Measurements from ENCODE around the gene FANCI. TPM values are rescaled to one million over a fixed set of nuclear protein-coding genes. Genes with fewer than 3 reads are reported as not detected.

The FANCI gene
- total RNA-seq, 4 donors from 2014 or later: 5.0 to 32.3 (median 15.0) TPM

- DNase-seq: no peak
- WGBS, 2 donors: 80 to 93% methylated on average over 2 to 3 of the region's 6 CpGs
- H3K4me1 ChIP-seq: peaks cover 12 to 41% (median 13%) of the 10 kb centered on the region in 3 donors
- H3K4me3 ChIP-seq: no peak overlapping the region
- H3K27me3 ChIP-seq: no peaks in the 10 kb centered on the region
- intact Hi-C loops (cut with DNase I): no loop called here
- H3K27ac ChIP-seq: no peak overlapping the region
- H3K9me3 ChIP-seq: no peaks in the 10 kb centered on the region
- TF ChIP-seq POLR2A (IDR thresholded peaks at IDR 0.05): no peak
- TF ChIP-seq, protein P1, sequence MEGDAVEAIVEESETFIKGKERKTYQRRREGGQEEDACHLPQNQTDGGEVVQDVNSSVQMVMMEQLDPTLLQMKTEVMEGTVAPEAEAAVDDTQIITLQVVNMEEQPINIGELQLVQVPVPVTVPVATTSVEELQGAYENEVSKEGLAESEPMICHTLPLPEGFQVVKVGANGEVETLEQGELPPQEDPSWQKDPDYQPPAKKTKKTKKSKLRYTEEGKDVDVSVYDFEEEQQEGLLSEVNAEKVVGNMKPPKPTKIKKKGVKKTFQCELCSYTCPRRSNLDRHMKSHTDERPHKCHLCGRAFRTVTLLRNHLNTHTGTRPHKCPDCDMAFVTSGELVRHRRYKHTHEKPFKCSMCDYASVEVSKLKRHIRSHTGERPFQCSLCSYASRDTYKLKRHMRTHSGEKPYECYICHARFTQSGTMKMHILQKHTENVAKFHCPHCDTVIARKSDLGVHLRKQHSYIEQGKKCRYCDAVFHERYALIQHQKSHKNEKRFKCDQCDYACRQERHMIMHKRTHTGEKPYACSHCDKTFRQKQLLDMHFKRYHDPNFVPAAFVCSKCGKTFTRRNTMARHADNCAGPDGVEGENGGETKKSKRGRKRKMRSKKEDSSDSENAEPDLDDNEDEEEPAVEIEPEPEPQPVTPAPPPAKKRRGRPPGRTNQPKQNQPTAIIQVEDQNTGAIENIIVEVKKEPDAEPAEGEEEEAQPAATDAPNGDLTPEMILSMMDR (IDR thresholded peaks at IDR 0.05): no peak
- H3K36me3 ChIP-seq: peaks cover 74 to 100% (median 81%) of the 10 kb centered on the region in 3 donors
These were observed 82.5 kb downstream of the FANCI start for GRCh38 chr15:89326316-89326715.

GRCh38 chr15:89327113-89327512 lies 83.3 kb downstream of the FANCI start:
- Histone ChIP-seq H3K9me3 (no peaks in the 10 kb centered on the region), H3K27ac (no peak overlapping the region), H3K27me3 (no peaks in the 10 kb centered on the region), H3K4me1 (peaks cover 13 to 49% (median 20%) of the 10 kb centered on the region in 3 donors), H3K36me3 (peaks cover 68 to 100% (median 78%) of the 10 kb centered on the region in 3 donors), H3K4me3 (no peak overlapping the region)
- intact Hi-C loops (cut with DNase I): no loop called here
- TF ChIP-seq, protein P1 (IDR thresholded peaks at IDR 0.05): no peak
- no peak for TF ChIP-seq POLR2A (IDR thresholded peaks at IDR 0.05)
- 69 to 85% methylated on average over 2 to 4 of the region's 6 CpGs for WGBS, 2 donors
- no peak for DNase-seq

- intact Hi-C loops (cut with DNase I): no loop called here
- no peak for DNase-seq
- peaks cover 62 to 100% (median 68%) of the 10 kb centered on the region in 3 donors for H3K36me3 ChIP-seq
- TF ChIP-seq POLR2A (IDR thresholded peaks at IDR 0.05): no peak
- peak overlapping the region in 1 of 4 donors; percentile 13 for H3K27ac ChIP-seq
- H3K4me3 ChIP-seq: no peak overlapping the region
- H3K4me1 ChIP-seq: peaks cover 25 to 64% (median 35%) of the 10 kb centered on the region in 3 donors
- no peaks in the 10 kb centered on the region for H3K9me3 ChIP-seq
- no peaks in the 10 kb centered on the region for H3K27me3 ChIP-seq
- WGBS, 2 donors: 89 to 100% methylated on average over 3 to 7 of the region's 13 CpGs
These were observed 84.8 kb downstream of the FANCI start for GRCh38 chr15:89328398-89329254.

DNA sequence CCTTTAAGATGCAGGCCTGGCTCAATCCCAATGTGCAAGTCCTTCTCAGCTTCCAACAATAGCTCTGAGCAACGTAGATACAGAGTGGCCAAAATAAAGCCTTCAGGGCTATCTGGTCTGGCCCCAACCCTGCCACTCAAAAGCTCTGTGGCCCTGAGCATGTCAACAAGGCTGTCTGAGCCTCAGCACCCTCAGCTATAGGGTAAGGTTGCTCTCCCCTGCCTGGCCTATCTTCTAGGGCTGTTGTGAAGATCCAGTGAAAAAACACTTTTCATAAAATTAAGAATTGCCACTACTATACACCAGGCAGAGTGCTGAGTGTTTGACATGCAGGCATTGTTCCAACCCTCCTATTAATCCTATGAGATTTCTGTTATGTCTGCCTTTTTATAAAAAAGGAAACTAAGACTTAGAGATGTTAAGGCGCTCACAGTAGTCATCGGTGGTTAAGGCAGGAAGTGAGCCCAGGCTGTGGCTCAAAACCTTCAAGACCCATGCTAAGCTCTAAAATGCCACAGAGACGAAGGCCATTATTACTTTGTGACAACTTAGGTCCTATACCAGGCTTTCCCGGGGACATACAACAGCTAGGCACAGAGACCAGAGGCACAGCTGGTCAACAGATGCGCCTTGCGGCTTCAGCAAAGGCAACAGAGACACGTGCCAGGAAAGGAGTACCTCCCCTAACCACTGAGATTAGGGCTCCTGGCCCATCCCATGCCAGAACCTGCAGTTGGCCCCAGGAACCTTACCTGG lies 85.7 kb downstream of the FANCI start:
- intact Hi-C loops (cut with DNase I): no loop called here

GRCh38 chr15:89330119-89330518 lies 86.3 kb downstream of the FANCI start:
- Histone ChIP-seq H3K36me3 (peaks cover 49 to 87% (median 56%) of the 10 kb centered on the region in 3 donors), H3K27ac (peak overlapping the region in 1 of 4 donors; percentile 42), H3K27me3 (no peaks in the 10 kb centered on the region), H3K4me3 (no peak overlapping the region), H3K9me3 (no peaks in the 10 kb centered on the region), H3K4me1 (peaks cover 29 to 70% (median 36%) of the 10 kb centered on the region in 3 donors)
- 72 to 95% methylated on average over 2 to 6 of the region's 6 CpGs for WGBS, 2 donors
- intact Hi-C loops (cut with DNase I): no loop called here
- TF ChIP-seq POLR2A (IDR thresholded peaks at IDR 0.05): no peak
- TF ChIP-seq, protein P1 (IDR thresholded peaks at IDR 0.05): no peak
- DNase-seq: no peak

More for the DNA sequence above, 85.7 kb downstream of the FANCI start:
- TF ChIP-seq POLR2A (IDR thresholded peaks at IDR 0.05): no peak
- TF ChIP-seq, protein P1 (IDR thresholded peaks at IDR 0.05): no peak
- Histone ChIP-seq H3K4me1 (peaks cover 27 to 69% (median 36%) of the 10 kb centered on the region in 3 donors), H3K36me3 (peaks cover 53 to 93% (median 59%) of the 10 kb centered on the region in 3 donors), H3K27ac (peak overlapping the region in 1 of 4 donors; percentile 42), H3K4me3 (no peak overlapping the region), H3K9me3 (no peaks in the 10 kb centered on the region), H3K27me3 (no peaks in the 10 kb centered on the region)
- no peak for DNase-seq
- WGBS, 2 donors: 50 to 52% methylated on average over 1 to 8 of the region's 8 CpGs
